Measurements from ENCODE around the gene ME3. TPM values are rescaled to one million over a fixed set of nuclear protein-coding genes. Genes with fewer than 3 reads are reported as not detected.

The ME3 gene
- total RNA-seq, 4 donors from 2014 or later, result 1.9 to 18.3 (median 5.6) TPM

DNA sequence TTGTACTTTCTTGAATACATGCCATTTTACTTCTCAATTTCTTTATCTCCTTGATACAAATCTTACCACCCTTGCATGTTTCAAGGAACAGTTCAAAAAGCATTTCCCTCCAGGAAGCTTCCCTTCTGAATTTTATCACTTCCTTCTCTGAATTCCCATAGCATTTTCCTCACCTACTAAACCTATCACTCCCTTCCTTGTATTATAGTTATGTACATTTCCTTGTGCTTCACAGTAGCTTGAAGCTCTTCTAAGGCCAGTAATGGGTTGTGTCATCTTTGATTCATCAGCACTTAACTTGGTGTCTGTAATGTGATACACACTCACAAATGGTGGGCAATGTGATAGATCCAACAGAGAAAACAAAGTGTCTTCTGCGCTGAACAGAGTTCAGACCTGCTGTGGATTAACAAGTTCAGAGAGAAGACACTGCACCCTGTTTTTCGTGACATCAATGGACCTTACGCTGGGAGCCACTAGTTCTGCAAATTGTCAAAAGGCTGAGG, 170.2 kb downstream of the ME3 start:
- Histone ChIP-seq H3K36me3 (peaks cover 0 to 7% (median 0%) of the 10 kb centered on the region in 3 donors), H3K27me3 (no peaks in the 10 kb centered on the region), H3K27ac (no peak overlapping the region), H3K4me3 (no peak overlapping the region), H3K4me1 (peaks cover 0 to 11% (median 0%) of the 10 kb centered on the region in 3 donors), H3K9me3 (no peaks in the 10 kb centered on the region)
- WGBS, 2 donors, result 94 to 100% methylated on average over 3 of the region's 3 CpGs
- intact Hi-C loops (cut with DNase I), result no loop called here
- TF ChIP-seq POLR2A (IDR thresholded peaks at IDR 0.05), result no peak
- TF ChIP-seq, protein P1, sequence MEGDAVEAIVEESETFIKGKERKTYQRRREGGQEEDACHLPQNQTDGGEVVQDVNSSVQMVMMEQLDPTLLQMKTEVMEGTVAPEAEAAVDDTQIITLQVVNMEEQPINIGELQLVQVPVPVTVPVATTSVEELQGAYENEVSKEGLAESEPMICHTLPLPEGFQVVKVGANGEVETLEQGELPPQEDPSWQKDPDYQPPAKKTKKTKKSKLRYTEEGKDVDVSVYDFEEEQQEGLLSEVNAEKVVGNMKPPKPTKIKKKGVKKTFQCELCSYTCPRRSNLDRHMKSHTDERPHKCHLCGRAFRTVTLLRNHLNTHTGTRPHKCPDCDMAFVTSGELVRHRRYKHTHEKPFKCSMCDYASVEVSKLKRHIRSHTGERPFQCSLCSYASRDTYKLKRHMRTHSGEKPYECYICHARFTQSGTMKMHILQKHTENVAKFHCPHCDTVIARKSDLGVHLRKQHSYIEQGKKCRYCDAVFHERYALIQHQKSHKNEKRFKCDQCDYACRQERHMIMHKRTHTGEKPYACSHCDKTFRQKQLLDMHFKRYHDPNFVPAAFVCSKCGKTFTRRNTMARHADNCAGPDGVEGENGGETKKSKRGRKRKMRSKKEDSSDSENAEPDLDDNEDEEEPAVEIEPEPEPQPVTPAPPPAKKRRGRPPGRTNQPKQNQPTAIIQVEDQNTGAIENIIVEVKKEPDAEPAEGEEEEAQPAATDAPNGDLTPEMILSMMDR (IDR thresholded peaks at IDR 0.05), result no peak
- no peak for DNase-seq

GRCh38 chr11:86500500-86501140, 171.8 kb downstream of the ME3 start:
- DNase-seq, result no peak
- H3K9me3 ChIP-seq, result no peaks in the 10 kb centered on the region
- H3K4me3 ChIP-seq, result no peak overlapping the region
- no peaks in the 10 kb centered on the region for H3K27me3 ChIP-seq
- H3K36me3 ChIP-seq, result peaks cover 0 to 7% (median 0%) of the 10 kb centered on the region in 3 donors
- H3K4me1 ChIP-seq, result peaks cover 0 to 11% (median 0%) of the 10 kb centered on the region in 3 donors
- TF ChIP-seq, protein P1 (IDR thresholded peaks at IDR 0.05), result no peak
- no peak for TF ChIP-seq POLR2A (IDR thresholded peaks at IDR 0.05)
- intact Hi-C loops (cut with DNase I), result no loop called here
- WGBS, 2 donors, result 51 to 67% methylated on average over 3 of the region's 3 CpGs
- H3K27ac ChIP-seq, result no peak overlapping the region

GRCh38 chr11:86499723-86500129, 172.7 kb downstream of the ME3 start:
- Histone ChIP-seq H3K4me1 (peaks cover 0 to 11% (median 0%) of the 10 kb centered on the region in 3 donors), H3K27ac (no peak overlapping the region), H3K9me3 (no peaks in the 10 kb centered on the region), H3K4me3 (no peak overlapping the region), H3K36me3 (peaks cover 0 to 7% (median 0%) of the 10 kb centered on the region in 3 donors), H3K27me3 (no peaks in the 10 kb centered on the region)
- WGBS, 2 donors, result 82 to 91% methylated on average over 4 of the region's 4 CpGs
- intact Hi-C loops (cut with DNase I), result no loop called here
- no peak for TF ChIP-seq POLR2A (IDR thresholded peaks at IDR 0.05)
- TF ChIP-seq, protein P1 (IDR thresholded peaks at IDR 0.05), result no peak
- DNase-seq, result no peak

DNA sequence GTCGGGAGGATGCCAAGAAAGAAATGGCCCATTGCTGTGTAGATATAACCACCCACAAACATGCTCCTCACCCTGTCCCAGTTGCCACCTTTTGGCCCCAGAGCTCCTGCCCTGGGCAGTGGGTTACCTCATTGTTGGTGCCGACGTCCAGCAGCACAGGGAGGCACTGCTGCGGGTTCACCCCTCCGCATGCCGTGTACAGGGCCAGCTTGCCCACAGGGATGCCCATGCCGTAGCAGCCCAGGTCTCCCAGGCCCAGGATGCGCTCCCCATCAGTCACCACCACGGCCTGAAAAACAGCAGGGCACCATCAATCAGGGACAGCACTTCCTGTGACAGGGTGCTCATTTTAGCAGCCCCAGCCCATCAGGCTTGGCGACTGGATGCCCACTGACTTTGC, 174.6 kb downstream of the ME3 start:
- WGBS, 2 donors, result 79 to 88% methylated on average over 2 to 3 of the region's 10 CpGs
- no peak for DNase-seq
- intact Hi-C loops (cut with DNase I), result no loop called here
- no peaks in the 10 kb centered on the region for H3K9me3 ChIP-seq
- peaks cover 0 to 7% (median 0%) of the 10 kb centered on the region in 3 donors for H3K36me3 ChIP-seq
- no peak for TF ChIP-seq POLR2A (IDR thresholded peaks at IDR 0.05)
- TF ChIP-seq, protein P1 (IDR thresholded peaks at IDR 0.05), result no peak
- H3K4me3 ChIP-seq, result no peak overlapping the region
- H3K27ac ChIP-seq, result no peak overlapping the region
- no peaks in the 10 kb centered on the region for H3K27me3 ChIP-seq
- H3K4me1 ChIP-seq, result no peaks in the 10 kb centered on the region

DNA sequence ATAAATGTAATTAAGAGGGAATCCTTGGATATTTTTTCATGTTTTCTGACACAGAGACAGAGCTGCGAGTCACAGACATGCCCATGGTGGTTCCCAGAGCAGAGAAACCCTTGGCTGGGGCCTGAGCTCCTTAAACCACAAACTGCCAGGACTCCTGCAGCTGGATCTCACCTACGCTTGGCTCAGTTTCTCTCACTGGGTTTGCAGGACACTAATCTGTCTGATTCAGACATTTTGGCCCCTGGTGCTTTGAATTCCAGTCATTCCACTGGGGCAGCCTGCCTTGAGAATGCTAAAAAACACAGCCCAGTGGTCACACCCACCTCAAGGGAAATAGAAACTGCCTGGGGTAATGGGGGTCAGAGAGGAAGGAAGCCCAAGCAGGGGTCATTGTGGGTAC, 175.1 kb downstream of the ME3 start:
- intact Hi-C loops (cut with DNase I), result no loop called here
- H3K36me3 ChIP-seq, result peaks cover 0 to 7% (median 0%) of the 10 kb centered on the region in 3 donors
- TF ChIP-seq, protein P1 (IDR thresholded peaks at IDR 0.05), result no peak
- TF ChIP-seq POLR2A (IDR thresholded peaks at IDR 0.05), result no peak
- no peak overlapping the region for H3K4me3 ChIP-seq
- DNase-seq, result no peak
- no peaks in the 10 kb centered on the region for H3K4me1 ChIP-seq
- H3K9me3 ChIP-seq, result no peaks in the 10 kb centered on the region
- H3K27ac ChIP-seq, result no peak overlapping the region
- no peaks in the 10 kb centered on the region for H3K27me3 ChIP-seq
- WGBS, 2 donors, result 37 to 63% methylated on average over 2 of the region's 2 CpGs
